Measurements from ENCODE around the gene ERMAP.

Gene ERMAP

GRCh38 chr1:42891465-42892138 lies 74.7 kb downstream of the ERMAP start:
- Histone ChIP-seq H4K91ac (ENCODE audit: low read depth, low read length, poor library complexity) (no peak overlapping the region), H3K4me1 (ENCODE audit: control insufficient read depth in 2 of 2, insufficient read depth in 1 of 2, low read depth in 1 of 2, low read length in 2 of 2) (peaks cover 4 to 7% of the 10 kb centered on the region in 2 donors), H2AFZ (ENCODE audit: low read length) (peak overlapping the region; percentile 65), H2BK12ac (ENCODE audit: low read length) (no peak overlapping the region), H3K4me2 (ENCODE audit: insufficient read depth, low read length, poor library complexity, severe bottlenecking) (no peak overlapping the region), H2BK120ac (ENCODE audit: low read depth, low read length) (no peak overlapping the region), H3K18ac (ENCODE audit: low read length) (no peak overlapping the region), H3K4me3 (ENCODE audit: low read length in 2 of 2) (no peak overlapping the region), H3K9me3 (replicated peaks in 1 of 2; ENCODE audit: control insufficient read depth in 2 of 2, insufficient read depth in 1 of 2, low read depth in 1 of 2, low read length in 2 of 2) (no peaks in the 10 kb centered on the region), H2BK5ac (ENCODE audit: low read length) (no peak overlapping the region), H3K23ac (ENCODE audit: low read depth, low read length, poor library complexity) (no peak overlapping the region), H3K27ac (replicated peaks; ENCODE audit: low read length) (no peak overlapping the region), H3K27me3 (ENCODE audit: control insufficient read depth in 3 of 3, insufficient read depth in 3 of 3, low read depth in 1 of 3, low read length in 3 of 3) (no peaks in the 10 kb centered on the region), H2BK15ac (ENCODE audit: low read length) (no peak overlapping the region), H4K8ac (ENCODE audit: low read depth, low read length) (no peak overlapping the region), H3K14ac (ENCODE audit: low read length) (no peak overlapping the region), H3K9ac (ENCODE audit: low read depth, low read length, poor library complexity) (no peak overlapping the region), H3K79me1 (ENCODE audit: low read depth, low read length) (no peaks in the 10 kb centered on the region), H3K36me3 (replicated peaks in 1 of 2; ENCODE audit: control insufficient read depth in 2 of 2, insufficient read depth in 2 of 2, low read length in 2 of 2) (no peaks in the 10 kb centered on the region), H3K4ac (ENCODE audit: low read length) (no peak overlapping the region), H2AK5ac (ENCODE audit: low read depth, low read length) (no peak overlapping the region)
- no peak for DNase-seq (ENCODE audit: low spot score)
- no CpG with 5 or more reads among the region's 5 CpGs for WGBS, 2 donors (ENCODE audit: extremely low coverage in 2 of 2, insufficient read length in 2 of 2, insufficient replicate concordance in 1 of 2)
